VCaP (cell line): ENCODE data around the gene TFR2.

Experiments
- H3K27ac ChIP-seq: fragments of 450-650 bp; 2 replicates; pipeline ENCODE4 v1.5.1; 2017
- TF ChIP-seq, protein P1 (sequence below): fragments of 450-650 bp; conservative IDR thresholded peaks from 2 replicates; pipeline ENCODE4 v1.5.1; 2017; ENCODE audit warnings: mild to moderate bottlenecking, moderate library complexity

TFR2 gene

GRCh38 chr7:100641463-100641859 is at the start of gene TFR2:
TSS of gene TFR2 (minus strand) at chr7:100641552. CDS start at chr7:100641509, 43 bp downstream.
- TF ChIP-seq, protein P1, sequence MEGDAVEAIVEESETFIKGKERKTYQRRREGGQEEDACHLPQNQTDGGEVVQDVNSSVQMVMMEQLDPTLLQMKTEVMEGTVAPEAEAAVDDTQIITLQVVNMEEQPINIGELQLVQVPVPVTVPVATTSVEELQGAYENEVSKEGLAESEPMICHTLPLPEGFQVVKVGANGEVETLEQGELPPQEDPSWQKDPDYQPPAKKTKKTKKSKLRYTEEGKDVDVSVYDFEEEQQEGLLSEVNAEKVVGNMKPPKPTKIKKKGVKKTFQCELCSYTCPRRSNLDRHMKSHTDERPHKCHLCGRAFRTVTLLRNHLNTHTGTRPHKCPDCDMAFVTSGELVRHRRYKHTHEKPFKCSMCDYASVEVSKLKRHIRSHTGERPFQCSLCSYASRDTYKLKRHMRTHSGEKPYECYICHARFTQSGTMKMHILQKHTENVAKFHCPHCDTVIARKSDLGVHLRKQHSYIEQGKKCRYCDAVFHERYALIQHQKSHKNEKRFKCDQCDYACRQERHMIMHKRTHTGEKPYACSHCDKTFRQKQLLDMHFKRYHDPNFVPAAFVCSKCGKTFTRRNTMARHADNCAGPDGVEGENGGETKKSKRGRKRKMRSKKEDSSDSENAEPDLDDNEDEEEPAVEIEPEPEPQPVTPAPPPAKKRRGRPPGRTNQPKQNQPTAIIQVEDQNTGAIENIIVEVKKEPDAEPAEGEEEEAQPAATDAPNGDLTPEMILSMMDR: no peak
- no peak within 1 kb of the TSS for H3K27ac ChIP-seq

- TF ChIP-seq, protein P1: peak; percentile 18; the same call in 1 of the 2 replicates
- H3K27ac ChIP-seq: peak overlapping the region; percentile 96
Observed at GRCh38 chr7:100689230-100690135, 48.1 kb upstream of the TFR2 start.

DNA sequence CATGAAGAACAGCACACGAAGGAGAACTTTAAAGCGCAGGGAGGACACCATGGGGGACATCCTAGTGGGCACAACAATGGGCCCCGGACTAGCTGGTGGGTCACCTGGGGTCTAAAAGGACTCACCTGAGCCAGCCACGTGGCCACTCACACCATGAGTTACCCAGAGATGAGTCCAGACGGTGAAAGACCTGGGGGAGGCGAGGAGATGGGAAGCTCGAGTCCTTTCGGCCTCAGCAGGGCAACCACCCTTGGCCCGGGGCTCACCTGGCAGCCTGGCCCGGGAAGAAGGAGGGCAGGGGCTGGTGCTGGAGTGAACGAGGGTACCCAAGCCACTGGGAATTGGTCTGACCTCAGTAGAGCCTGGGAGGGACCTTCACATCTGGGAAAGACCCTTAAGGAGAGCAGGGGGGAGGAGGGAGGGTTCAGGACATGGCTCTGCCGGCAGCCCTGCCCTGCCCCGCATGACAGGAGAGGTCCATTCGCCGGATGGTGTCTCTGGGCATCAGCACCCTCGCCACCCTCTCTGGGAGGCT is 47.0 kb upstream of the TFR2 start:
- TF ChIP-seq, protein P1: no peak
- H3K27ac ChIP-seq: peak overlapping the region; percentile 96; the same call in 1 of the 2 replicates

- TF ChIP-seq, protein P1: no peak
- H3K27ac ChIP-seq: peak overlapping the region; percentile 96; the same call in 1 of the 2 replicates
Observed at GRCh38 chr7:100687751-100688300, 46.5 kb upstream of the TFR2 start.

DNA sequence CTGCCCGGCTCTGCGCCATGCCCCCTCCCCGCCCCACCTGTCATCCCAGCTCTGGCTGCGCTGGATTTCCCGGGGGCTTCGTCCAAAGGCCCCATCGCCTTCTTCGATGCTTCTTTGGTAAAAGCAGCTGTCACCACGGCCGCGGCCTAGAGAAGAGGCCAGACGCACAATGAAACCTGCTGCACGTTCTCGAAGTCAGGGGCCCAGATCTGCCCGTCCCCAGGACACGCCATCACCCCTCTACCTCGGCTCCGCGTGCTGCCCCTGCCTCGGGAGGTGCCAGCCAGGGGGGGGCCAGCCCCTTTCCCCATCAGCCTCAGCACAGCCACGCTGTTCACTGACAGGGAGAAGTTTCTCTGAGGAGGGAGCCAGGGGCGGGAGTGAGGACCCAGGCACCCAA is 45.9 kb upstream of the TFR2 start:
- TF ChIP-seq, protein P1: no peak
- H3K27ac ChIP-seq: no peak overlapping the region; the same call in 1 of the 2 replicates

GRCh38 chr7:100686822-100687211 is 45.5 kb upstream of the TFR2 start:
- H3K27ac ChIP-seq: no peak overlapping the region
- TF ChIP-seq, protein P1: no peak

GRCh38 chr7:100686201-100686821 is 45.0 kb upstream of the TFR2 start:
- H3K27ac ChIP-seq: no peak overlapping the region
- TF ChIP-seq, protein P1: no peak
